CD4-positive, alpha-beta T cell treated with Interleukin-21 for 1 hour (primary cell): Measurements from ENCODE around the gene GATAD1.
A peak's percentile ranks its signal among the peaks of the same experiment; 100 is the strongest.
"Not testable (repeated sequence)": the region's sequence is repeated elsewhere in the genome, so short reads cannot be mapped to it uniquely, and the experiment has no call there.

Experiments
- DNase-seq: peaks from one replicate; pipeline ENCODE4 v3.0.0-alpha.2; 2020

The GATAD1 gene

GRCh38 chr7:92447345-92448204 is at the start of gene GATAD1:
Gene GATAD1, plus strand, starts transcription at chr7:92447482. Its CDS starts 248 bp downstream, at chr7:92447730.
- peak; percentile 89 for DNase-seq

GRCh38 chr7:92397542-92397941 is 49.7 kb upstream of the GATAD1 start:
- no peak for DNase-seq

- no peak for DNase-seq
Measured at GRCh38 chr7:92400013-92400412, 47.3 kb upstream of the GATAD1 start.

- DNase-seq = no peak
Measured at GRCh38 chr7:92402920-92403759, 44.1 kb upstream of the GATAD1 start.

- no peak for DNase-seq
Measured at GRCh38 chr7:92403760-92404074, 43.6 kb upstream of the GATAD1 start.

GRCh38 chr7:92404170-92404614 is 43.1 kb upstream of the GATAD1 start:
- DNase-seq = peak; percentile 37

- DNase-seq = no peak
Measured at GRCh38 chr7:92409357-92409756, 37.9 kb upstream of the GATAD1 start.

GRCh38 chr7:92410162-92410561 is 37.1 kb upstream of the GATAD1 start:
- DNase-seq = not testable (repeated sequence)

- DNase-seq = no peak
Measured at GRCh38 chr7:92412745-92413144, 34.5 kb upstream of the GATAD1 start.

- DNase-seq = no peak
Measured at GRCh38 chr7:92413550-92413949, 33.7 kb upstream of the GATAD1 start.

- DNase-seq = no peak
Measured at GRCh38 chr7:92415225-92415624, 32.1 kb upstream of the GATAD1 start.

- no peak for DNase-seq
Measured at GRCh38 chr7:92417913-92418312, 29.4 kb upstream of the GATAD1 start.

- DNase-seq = no peak
Measured at GRCh38 chr7:92421676-92422435, 25.4 kb upstream of the GATAD1 start.

- DNase-seq = no peak
Measured at GRCh38 chr7:92422926-92423325, 24.4 kb upstream of the GATAD1 start.

GRCh38 chr7:92423710-92424131 is 23.6 kb upstream of the GATAD1 start:
- DNase-seq = no peak

GRCh38 chr7:92425311-92425947 is 21.9 kb upstream of the GATAD1 start:
- no peak for DNase-seq

- no peak for DNase-seq
Measured at GRCh38 chr7:92427193-92427592, 20.1 kb upstream of the GATAD1 start.

GRCh38 chr7:92432299-92432946 is 14.9 kb upstream of the GATAD1 start:
- no peak for DNase-seq

GRCh38 chr7:92433019-92433418 is 14.3 kb upstream of the GATAD1 start:
- DNase-seq = no peak

GRCh38 chr7:92435542-92435941 is 11.7 kb upstream of the GATAD1 start:
- no peak for DNase-seq

- no peak for DNase-seq
Measured at GRCh38 chr7:92436612-92437445, 10.5 kb upstream of the GATAD1 start.
